Measurements from ENCODE around the gene SLC25A30. TPM values are rescaled to one million over a fixed set of nuclear protein-coding genes. Genes with fewer than 3 reads are reported as not detected.
A peak's percentile ranks its signal among the peaks of the same experiment; 100 is the strongest.
"Not testable (repeated sequence)": the region's sequence is repeated elsewhere in the genome, so short reads cannot be mapped to it uniquely, and the experiment has no call there.

SLC25A30 gene
- polyA plus RNA-seq, 1 donor from 2014 or later = 1.9 TPM

GRCh38 chr13:45390348-45390747 lies 27.8 kb downstream of the SLC25A30 start:
- not testable (repeated sequence) for H3K4me3 Mint-ChIP-seq, H3K9me3 Mint-ChIP-seq, H3K27me3 Mint-ChIP-seq, H3K27ac Mint-ChIP-seq, H3K4me1 Mint-ChIP-seq
- peaks cover 12% of the 10 kb centered on the region for H3K36me3 Mint-ChIP-seq

- Mint-ChIP-seq H3K9me3 (peaks cover 0 to 2% (median 0%) of the 10 kb centered on the region in 3 donors), H3K4me3 (no peak overlapping the region), H3K27me3 (no peaks in the 10 kb centered on the region)
Observed at GRCh38 chr13:45388664-45389063, 29.5 kb downstream of the SLC25A30 start.

GRCh38 chr13:45386892-45387575 lies 31.1 kb downstream of the SLC25A30 start:
- H3K4me1 Mint-ChIP-seq, H3K9me3 Mint-ChIP-seq: not testable (repeated sequence)
- peak overlapping the region in 1 of 3 donors; percentile 71 for H3K27ac Mint-ChIP-seq

More at GRCh38 chr13:45388664-45389063, 29.5 kb downstream of the SLC25A30 start:
- H3K27ac Mint-ChIP-seq = no peak overlapping the region
- peaks cover 12% of the 10 kb centered on the region for H3K36me3 Mint-ChIP-seq
- H3K4me1 Mint-ChIP-seq = peaks cover 0 to 2% (median 0%) of the 10 kb centered on the region in 3 donors

GRCh38 chr13:45385907-45386553 lies 32.1 kb downstream of the SLC25A30 start:
- no peak overlapping the region for H3K27ac Mint-ChIP-seq
- no peaks in the 10 kb centered on the region for H3K4me1 Mint-ChIP-seq
- peaks cover 0 to 2% (median 0%) of the 10 kb centered on the region in 3 donors for H3K9me3 Mint-ChIP-seq
- H3K27me3 Mint-ChIP-seq = no peaks in the 10 kb centered on the region
- peaks cover 8% of the 10 kb centered on the region for H3K36me3 Mint-ChIP-seq
- H3K4me3 Mint-ChIP-seq = no peak overlapping the region

More at GRCh38 chr13:45386892-45387575, 31.1 kb downstream of the SLC25A30 start:
- peaks cover 10% of the 10 kb centered on the region for H3K36me3 Mint-ChIP-seq
- not testable (repeated sequence) for H3K27me3 Mint-ChIP-seq, H3K4me3 Mint-ChIP-seq

GRCh38 chr13:45385320-45385719 lies 32.9 kb downstream of the SLC25A30 start:
- H3K27ac Mint-ChIP-seq = no peak overlapping the region
- peaks cover 6% of the 10 kb centered on the region for H3K36me3 Mint-ChIP-seq
- no peaks in the 10 kb centered on the region for H3K4me1 Mint-ChIP-seq
- peaks cover 0 to 2% (median 0%) of the 10 kb centered on the region in 3 donors for H3K9me3 Mint-ChIP-seq
- no peaks in the 10 kb centered on the region for H3K27me3 Mint-ChIP-seq
- no peak overlapping the region for H3K4me3 Mint-ChIP-seq

GRCh38 chr13:45384474-45385174 lies 33.5 kb downstream of the SLC25A30 start:
- no peak overlapping the region for H3K27ac Mint-ChIP-seq

DNA sequence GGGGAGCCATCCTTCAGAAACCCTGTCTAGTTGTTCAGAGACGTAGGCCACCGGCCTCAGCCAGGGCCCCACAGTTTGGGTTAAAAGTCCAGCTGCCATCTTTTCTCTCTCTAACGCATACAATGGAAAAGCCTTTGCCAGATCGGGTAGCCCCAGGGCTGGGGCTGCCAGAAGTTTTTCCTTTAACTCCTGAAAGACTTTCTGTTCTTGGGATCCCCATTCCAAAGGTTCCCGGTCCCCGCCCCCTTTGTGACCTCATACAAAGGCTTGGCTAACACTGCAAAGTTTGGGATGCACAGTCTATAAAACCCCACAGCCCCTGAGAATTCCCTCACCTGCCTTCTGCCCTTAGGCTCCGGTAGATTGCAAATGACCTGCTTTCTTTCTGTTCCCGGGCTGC lies 35.4 kb downstream of the SLC25A30 start:
- H3K9me3 Mint-ChIP-seq, H3K4me1 Mint-ChIP-seq, H3K27ac Mint-ChIP-seq, H3K36me3 Mint-ChIP-seq, H3K4me3 Mint-ChIP-seq, H3K27me3 Mint-ChIP-seq: not testable (repeated sequence)

More at GRCh38 chr13:45384474-45385174, 33.5 kb downstream of the SLC25A30 start:
- H3K4me1 Mint-ChIP-seq = no peaks in the 10 kb centered on the region
- H3K4me3 Mint-ChIP-seq = no peak overlapping the region
- no peaks in the 10 kb centered on the region for H3K27me3 Mint-ChIP-seq
- H3K36me3 Mint-ChIP-seq = peaks cover 6% of the 10 kb centered on the region
- H3K9me3 Mint-ChIP-seq = peaks cover 0 to 2% (median 0%) of the 10 kb centered on the region in 3 donors

DNA sequence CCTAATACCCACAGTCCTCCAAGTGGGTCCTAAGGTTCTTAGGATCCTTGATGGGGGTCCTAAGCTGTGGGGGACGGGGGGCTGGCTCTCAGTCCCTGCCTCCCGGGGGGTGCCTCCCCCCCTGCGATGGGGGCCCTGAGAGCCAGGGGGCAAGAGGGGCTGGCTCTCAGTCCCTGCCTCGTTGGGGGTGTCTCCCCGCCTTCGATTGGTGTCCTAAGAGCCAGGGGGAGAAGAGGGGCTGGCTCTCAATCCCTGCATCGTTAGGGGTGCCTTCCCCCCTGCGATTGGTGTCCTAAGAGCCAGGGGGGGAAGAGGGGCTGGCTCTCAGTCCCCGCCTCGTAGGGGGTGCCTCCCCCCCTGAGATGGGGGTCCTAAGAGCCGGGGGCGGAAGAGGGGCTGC lies 37.0 kb downstream of the SLC25A30 start:
- H3K4me1 Mint-ChIP-seq = no peaks in the 10 kb centered on the region
- no peak overlapping the region for H3K27ac Mint-ChIP-seq
- no peaks in the 10 kb centered on the region for H3K27me3 Mint-ChIP-seq
- H3K9me3 Mint-ChIP-seq = no peaks in the 10 kb centered on the region
- no peaks in the 10 kb centered on the region for H3K36me3 Mint-ChIP-seq
- no peak overlapping the region for H3K4me3 Mint-ChIP-seq

- H3K4me1 Mint-ChIP-seq, H3K27me3 Mint-ChIP-seq, H3K4me3 Mint-ChIP-seq, H3K36me3 Mint-ChIP-seq, H3K27ac Mint-ChIP-seq, H3K9me3 Mint-ChIP-seq: not testable (repeated sequence)
Observed at GRCh38 chr13:45380708-45381107, 37.5 kb downstream of the SLC25A30 start.

DNA sequence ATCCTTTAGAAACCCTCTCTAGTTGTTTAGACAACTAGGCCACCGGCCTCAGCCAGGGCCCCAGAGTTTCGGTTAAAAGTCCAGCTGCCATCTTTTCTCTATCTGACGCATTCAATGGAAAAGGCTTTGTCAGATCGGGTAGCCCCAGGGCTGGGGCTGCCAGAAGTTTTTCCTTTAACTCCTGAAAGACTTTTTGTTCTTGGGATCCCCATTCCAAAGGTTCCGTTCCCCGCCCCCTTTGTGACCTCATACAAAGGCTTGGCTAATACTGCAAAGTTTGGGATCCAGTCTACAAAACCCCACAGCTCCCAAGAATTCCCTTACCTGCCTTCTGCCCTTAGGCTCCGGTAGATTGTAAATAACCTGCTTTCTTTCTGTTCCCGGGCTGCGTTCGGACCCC lies 38.7 kb downstream of the SLC25A30 start:
- not testable (repeated sequence) for H3K36me3 Mint-ChIP-seq, H3K4me1 Mint-ChIP-seq

GRCh38 chr13:45378786-45379185 lies 39.4 kb downstream of the SLC25A30 start:
- not testable (repeated sequence) for H3K36me3 Mint-ChIP-seq, H3K27me3 Mint-ChIP-seq, H3K9me3 Mint-ChIP-seq, H3K4me3 Mint-ChIP-seq, H3K27ac Mint-ChIP-seq, H3K4me1 Mint-ChIP-seq

More for the DNA sequence above, 38.7 kb downstream of the SLC25A30 start:
- not testable (repeated sequence) for H3K27ac Mint-ChIP-seq, H3K4me3 Mint-ChIP-seq, H3K9me3 Mint-ChIP-seq, H3K27me3 Mint-ChIP-seq

DNA sequence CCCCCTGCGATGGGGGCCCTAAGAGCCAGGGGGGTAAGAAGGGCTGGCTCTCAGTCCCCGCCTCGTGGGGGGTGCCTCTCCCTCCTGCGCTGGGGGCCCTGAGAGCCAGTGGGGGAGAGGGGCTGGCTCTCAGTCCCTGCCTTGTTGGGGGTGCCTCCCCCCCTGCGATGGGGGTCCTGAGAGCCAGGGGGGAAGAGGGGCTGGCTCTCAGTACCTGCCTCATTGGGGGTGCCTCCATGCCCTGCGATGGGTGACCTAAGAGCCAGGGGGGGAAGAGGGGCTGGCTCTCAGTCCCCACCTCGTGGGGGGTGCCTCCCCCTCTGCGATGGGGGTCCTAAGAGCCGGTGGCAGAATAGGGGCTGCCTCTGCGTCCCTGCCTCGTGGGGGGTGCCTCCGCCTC lies 40.9 kb downstream of the SLC25A30 start:
- H3K27ac Mint-ChIP-seq = not testable (repeated sequence)

DNA sequence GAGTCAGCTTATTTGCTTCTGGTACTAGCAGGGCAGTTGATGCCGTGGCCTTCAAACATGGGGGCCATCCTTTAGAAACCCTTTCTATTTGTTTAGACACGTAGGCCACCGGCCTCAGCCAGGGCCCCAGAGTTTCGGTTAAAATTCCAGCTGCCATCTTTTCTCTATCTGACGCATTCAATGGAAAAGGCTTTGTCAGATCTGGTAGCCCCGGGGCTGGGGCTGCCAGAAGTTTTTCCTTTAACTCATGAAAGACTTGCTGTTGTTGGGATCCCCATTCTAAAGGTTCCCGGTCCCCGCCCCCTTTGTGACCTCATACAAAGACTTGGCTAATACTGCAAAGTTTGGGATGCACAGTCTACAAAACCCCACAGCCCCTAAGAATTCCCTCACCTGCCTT lies 41.5 kb downstream of the SLC25A30 start:
- H3K9me3 Mint-ChIP-seq, H3K4me1 Mint-ChIP-seq, H3K27me3 Mint-ChIP-seq, H3K4me3 Mint-ChIP-seq, H3K27ac Mint-ChIP-seq, H3K36me3 Mint-ChIP-seq: not testable (repeated sequence)

More for the DNA sequence above, 40.9 kb downstream of the SLC25A30 start:
- H3K36me3 Mint-ChIP-seq, H3K9me3 Mint-ChIP-seq, H3K4me1 Mint-ChIP-seq, H3K27me3 Mint-ChIP-seq, H3K4me3 Mint-ChIP-seq: not testable (repeated sequence)

- no peak overlapping the region for H3K4me3 Mint-ChIP-seq
- H3K4me1 Mint-ChIP-seq = peaks cover 0 to 9% (median 6%) of the 10 kb centered on the region in 3 donors
- peaks cover 4% of the 10 kb centered on the region for H3K36me3 Mint-ChIP-seq
- no peak overlapping the region for H3K27ac Mint-ChIP-seq
- H3K27me3 Mint-ChIP-seq = no peaks in the 10 kb centered on the region
- no peaks in the 10 kb centered on the region for H3K9me3 Mint-ChIP-seq
Observed at GRCh38 chr13:45374917-45375316, 43.3 kb downstream of the SLC25A30 start.

GRCh38 chr13:45373162-45373547 lies 45.0 kb downstream of the SLC25A30 start:
- H3K9me3 Mint-ChIP-seq = no peaks in the 10 kb centered on the region

More at GRCh38 chr13:45373162-45373547, 45.0 kb downstream of the SLC25A30 start:
- peaks cover 5% of the 10 kb centered on the region for H3K36me3 Mint-ChIP-seq
- no peak overlapping the region for H3K4me3 Mint-ChIP-seq
- no peaks in the 10 kb centered on the region for H3K27me3 Mint-ChIP-seq
- H3K4me1 Mint-ChIP-seq = peaks cover 14 to 18% (median 16%) of the 10 kb centered on the region in 3 donors
- H3K27ac Mint-ChIP-seq = no peak overlapping the region

Measured in IgD-negative memory B cell (primary cell).